Measurements from ENCODE around the gene KIF7. TPM values are rescaled to one million over a fixed set of nuclear protein-coding genes. Genes with fewer than 3 reads are reported as not detected.

The KIF7 gene
- polyA plus RNA-seq, 1 donor (not counting 4 experiments of a cell fraction or from before 2014, with no cell fraction given), result 0.54 TPM

DNA sequence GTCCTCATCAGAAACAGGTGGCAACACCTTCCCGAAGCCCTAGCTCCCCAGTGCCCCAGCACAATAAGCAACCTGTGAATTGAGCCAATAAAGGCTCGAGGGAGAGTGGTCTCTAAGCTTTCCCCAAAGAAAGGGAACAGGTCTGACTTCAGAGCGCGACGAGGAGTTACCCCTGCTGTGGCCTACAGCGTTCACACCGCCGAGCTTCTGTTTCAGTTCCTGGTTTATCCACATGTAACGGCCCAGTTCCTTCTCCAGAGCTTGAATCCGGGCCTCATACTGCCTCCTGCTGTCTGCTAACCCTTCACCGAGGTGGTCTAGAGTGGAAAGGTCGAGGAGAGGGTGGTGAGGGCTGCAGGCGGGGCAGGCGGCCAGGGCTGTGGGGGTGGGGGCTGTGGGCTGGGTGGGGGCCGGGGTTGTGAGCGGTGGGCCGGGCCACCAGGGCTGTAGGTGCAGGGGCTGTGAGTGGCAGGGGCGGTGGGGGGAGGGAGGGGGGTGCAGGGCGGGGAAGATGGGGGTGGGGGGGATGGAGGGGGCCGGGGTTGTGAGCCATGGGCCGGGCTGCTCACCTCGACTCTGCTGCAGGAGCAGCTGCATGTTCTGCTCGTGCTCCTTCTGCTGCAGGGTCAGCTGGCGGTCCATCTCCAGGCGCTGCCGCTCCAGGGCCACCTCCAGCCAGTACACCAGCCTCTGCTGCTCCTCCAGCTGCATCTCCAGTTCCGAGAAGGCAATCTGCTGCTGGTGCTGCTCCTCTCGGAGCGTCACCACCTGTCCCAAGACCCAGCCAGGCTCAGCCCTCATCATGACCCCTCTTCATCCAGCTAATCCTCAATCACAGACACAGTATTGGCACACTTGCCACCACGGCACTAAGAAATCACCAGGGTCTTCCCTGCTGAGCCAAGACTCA lies 26.2 kb downstream of the KIF7 start:
- Histone ChIP-seq H3K9ac (ENCODE audit: control insufficient read depth, extremely low read depth, insufficient read depth, low read length) (no peak overlapping the region), H2AFZ (ENCODE audit: control insufficient read depth, low read length) (no peak overlapping the region), H3K36me3 (ENCODE audit: control insufficient read depth in 2 of 2, extremely low read depth in 1 of 2, insufficient read depth in 2 of 2, low read length in 2 of 2) (peaks cover 22 to 37% of the 10 kb centered on the region in 2 experiments), H3K4me3 (ENCODE audit: control insufficient read depth in 2 of 3, extremely low read depth in 1 of 3, insufficient read depth in 2 of 3, low read depth in 1 of 3, low read length in 3 of 3) (no peak overlapping the region), H3K79me2 (ENCODE audit: control insufficient read depth, insufficient read depth, low read length) (no peaks in the 10 kb centered on the region), H3K9me3 (ENCODE audit: control insufficient read depth, low read depth, low read length) (no peaks in the 10 kb centered on the region), H3K4me2 (ENCODE audit: control insufficient read depth, extremely low read depth, insufficient read depth, low read depth, low read length) (no peak overlapping the region), H3K27ac (ENCODE audit: control insufficient read depth, insufficient read depth, low read length) (no peak overlapping the region), H4K20me1 (ENCODE audit: control insufficient read depth, extremely low read depth, insufficient read depth, low read length) (no peaks in the 10 kb centered on the region), H3K9me1 (ENCODE audit: control insufficient read depth, extremely low read depth, insufficient read depth, low read length) (no peaks in the 10 kb centered on the region), H3K4me1 (ENCODE audit: control insufficient read depth, extremely low read depth, insufficient read depth, low read length) (no peaks in the 10 kb centered on the region), H3K27me3 (ENCODE audit: control insufficient read depth, extremely low read depth, insufficient read depth, low read length) (no peaks in the 10 kb centered on the region)
- dilution Hi-C loops (cut with MboI; ENCODE audit: extremely low pct_ligation_motif_present, low sequenced_read_pairs), result no loop called here
- TF ChIP-seq EZH2 (IDR thresholded peaks at IDR 0.05; ENCODE audit: low read length), result no peak
- TF ChIP-seq, protein P1, sequence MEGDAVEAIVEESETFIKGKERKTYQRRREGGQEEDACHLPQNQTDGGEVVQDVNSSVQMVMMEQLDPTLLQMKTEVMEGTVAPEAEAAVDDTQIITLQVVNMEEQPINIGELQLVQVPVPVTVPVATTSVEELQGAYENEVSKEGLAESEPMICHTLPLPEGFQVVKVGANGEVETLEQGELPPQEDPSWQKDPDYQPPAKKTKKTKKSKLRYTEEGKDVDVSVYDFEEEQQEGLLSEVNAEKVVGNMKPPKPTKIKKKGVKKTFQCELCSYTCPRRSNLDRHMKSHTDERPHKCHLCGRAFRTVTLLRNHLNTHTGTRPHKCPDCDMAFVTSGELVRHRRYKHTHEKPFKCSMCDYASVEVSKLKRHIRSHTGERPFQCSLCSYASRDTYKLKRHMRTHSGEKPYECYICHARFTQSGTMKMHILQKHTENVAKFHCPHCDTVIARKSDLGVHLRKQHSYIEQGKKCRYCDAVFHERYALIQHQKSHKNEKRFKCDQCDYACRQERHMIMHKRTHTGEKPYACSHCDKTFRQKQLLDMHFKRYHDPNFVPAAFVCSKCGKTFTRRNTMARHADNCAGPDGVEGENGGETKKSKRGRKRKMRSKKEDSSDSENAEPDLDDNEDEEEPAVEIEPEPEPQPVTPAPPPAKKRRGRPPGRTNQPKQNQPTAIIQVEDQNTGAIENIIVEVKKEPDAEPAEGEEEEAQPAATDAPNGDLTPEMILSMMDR (optimal IDR thresholded peaks at IDR 0.05 in 1 of 3, IDR thresholded peaks at IDR 0.05 in 1 of 3, conservative IDR thresholded peaks at IDR 0.05 in 1 of 3; ENCODE audit: extremely low read depth in 1 of 3, insufficient read depth in 2 of 3, low read length in 3 of 3), result no peak
- FAIRE-seq, result no peak
- no peak for DNase-seq (ENCODE audit: low read depth, low spot score)

DNA sequence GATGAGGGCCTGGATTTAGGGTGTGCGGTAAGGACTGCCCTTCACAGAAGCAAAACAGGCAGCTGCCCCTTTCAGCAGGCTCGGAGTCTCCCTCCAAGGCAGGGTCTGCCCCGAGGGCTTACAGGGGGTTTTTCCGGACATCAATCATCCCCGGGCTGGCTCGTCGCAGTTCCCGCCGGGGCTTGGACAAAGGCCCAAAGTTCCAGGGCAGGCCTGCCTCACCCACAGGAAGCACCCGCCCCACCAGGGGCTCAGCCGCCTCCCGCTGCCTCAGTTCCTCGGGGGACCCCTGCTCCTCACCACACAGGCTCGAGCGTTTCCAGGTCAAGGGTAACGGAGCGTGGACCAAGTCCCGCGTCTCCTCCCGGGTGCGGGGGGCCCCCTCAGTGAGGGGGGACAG lies 27.0 kb downstream of the KIF7 start:
- Histone ChIP-seq H3K4me3 (ENCODE audit: control insufficient read depth in 2 of 3, extremely low read depth in 1 of 3, insufficient read depth in 2 of 3, low read depth in 1 of 3, low read length in 3 of 3) (no peak overlapping the region), H3K4me1 (ENCODE audit: control insufficient read depth, extremely low read depth, insufficient read depth, low read length) (no peaks in the 10 kb centered on the region), H4K20me1 (ENCODE audit: control insufficient read depth, extremely low read depth, insufficient read depth, low read length) (no peaks in the 10 kb centered on the region), H3K9ac (ENCODE audit: control insufficient read depth, extremely low read depth, insufficient read depth, low read length) (no peak overlapping the region), H3K9me3 (ENCODE audit: control insufficient read depth, low read depth, low read length) (no peaks in the 10 kb centered on the region), H3K9me1 (ENCODE audit: control insufficient read depth, extremely low read depth, insufficient read depth, low read length) (no peaks in the 10 kb centered on the region), H2AFZ (ENCODE audit: control insufficient read depth, low read length) (no peak overlapping the region), H3K4me2 (ENCODE audit: control insufficient read depth, extremely low read depth, insufficient read depth, low read depth, low read length) (no peak overlapping the region), H3K79me2 (ENCODE audit: control insufficient read depth, insufficient read depth, low read length) (no peaks in the 10 kb centered on the region), H3K36me3 (ENCODE audit: control insufficient read depth in 2 of 2, extremely low read depth in 1 of 2, insufficient read depth in 2 of 2, low read length in 2 of 2) (peaks cover 23 to 43% of the 10 kb centered on the region in 2 experiments), H3K27me3 (ENCODE audit: control insufficient read depth, extremely low read depth, insufficient read depth, low read length) (no peaks in the 10 kb centered on the region), H3K27ac (ENCODE audit: control insufficient read depth, insufficient read depth, low read length) (no peak overlapping the region)
- DNase-seq (ENCODE audit: low read depth, low spot score) (no peak), FAIRE-seq (no peak)
- TF ChIP-seq EZH2 (IDR thresholded peaks at IDR 0.05; ENCODE audit: low read length), result no peak
- TF ChIP-seq, protein P1 (optimal IDR thresholded peaks at IDR 0.05 in 1 of 3, IDR thresholded peaks at IDR 0.05 in 1 of 3, conservative IDR thresholded peaks at IDR 0.05 in 1 of 3; ENCODE audit: extremely low read depth in 1 of 3, insufficient read depth in 2 of 3, low read length in 3 of 3), result no peak
- dilution Hi-C loops (cut with MboI; ENCODE audit: extremely low pct_ligation_motif_present, low sequenced_read_pairs), result no loop called here

Measured in keratinocyte (primary cell).